KMS-11 (cell line): ENCODE results near the gene NR2E1.

Experiments used
- H2AFZ ChIP-seq: fragments of 200-600 bp; sonication (generic); 2 replicates; pipeline ENCODE4 v1.6.1; 2016; ENCODE audit warnings: antibody characterized with exemption, mixed run types, low read depth
- H3K27ac ChIP-seq: fragments of 200-600 bp; sonication (generic); 2 replicates; pipeline ENCODE4 v1.6.1; 2016; ENCODE audit warnings: mild to moderate bottlenecking, mixed run types
- H3K27me3 ChIP-seq: fragments of 200-600 bp; sonication (generic); 2 replicates; pipeline ENCODE4 v1.6.1; 2017; ENCODE audit warnings: mild to moderate bottlenecking, low read depth, mixed run types, moderate library complexity; ENCODE audit not compliant: insufficient read depth
- H3K36me3 ChIP-seq: fragments of 200-600 bp; sonication (generic); 2 replicates; pipeline ENCODE4 v1.6.1; 2017; ENCODE audit warnings: mild to moderate bottlenecking, mixed run types; ENCODE audit not compliant: insufficient read depth
- H3K4me1 ChIP-seq: fragments of 200-600 bp; sonication (generic); 2 replicates; pipeline ENCODE4 v1.6.1; 2016; ENCODE audit warnings: mild to moderate bottlenecking, low read depth, mixed run types; ENCODE audit not compliant: poor library complexity, severe bottlenecking
- H3K4me2 ChIP-seq: fragments of 200-600 bp; sonication (generic); 2 replicates; pipeline ENCODE4 v1.7.0; 2016; ENCODE audit warnings: mild to moderate bottlenecking, mixed run types
- H3K4me3 ChIP-seq: fragments of 200-600 bp; sonication (generic); IDR thresholded peaks from 2 replicates; pipeline ENCODE4 v1.6.1; 2017; ENCODE audit warnings: low read depth, low read length, mixed read lengths; ENCODE audit not compliant: insufficient read depth
- H3K79me2 ChIP-seq: fragments of 200-600 bp; sonication (generic); 2 replicates; pipeline ENCODE4 v1.6.1; 2016; ENCODE audit warnings: low read depth, mixed run types; ENCODE audit not compliant: insufficient read depth
- H3K9ac ChIP-seq: fragments of 200-600 bp; sonication (generic); 2 replicates; pipeline ENCODE4 v1.6.1; 2016; ENCODE audit warnings: mild to moderate bottlenecking, mixed run types
- H4K20me1 ChIP-seq: fragments of 200-600 bp; sonication (generic); 2 replicates; pipeline ENCODE4 v1.6.1; 2016; ENCODE audit warnings: mild to moderate bottlenecking, mixed run types; ENCODE audit not compliant: insufficient read depth
- TF ChIP-seq, protein P1 (sequence below): fragments of 200-600 bp; sonication (generic); conservative IDR thresholded peaks from 2 replicates; pipeline ENCODE4 v1.6.1; 2017; ENCODE audit warnings: low read depth, mild to moderate bottlenecking, antibody characterized with exemption, low read length, moderate library complexity, mixed read lengths

The NR2E1 gene

DNA sequence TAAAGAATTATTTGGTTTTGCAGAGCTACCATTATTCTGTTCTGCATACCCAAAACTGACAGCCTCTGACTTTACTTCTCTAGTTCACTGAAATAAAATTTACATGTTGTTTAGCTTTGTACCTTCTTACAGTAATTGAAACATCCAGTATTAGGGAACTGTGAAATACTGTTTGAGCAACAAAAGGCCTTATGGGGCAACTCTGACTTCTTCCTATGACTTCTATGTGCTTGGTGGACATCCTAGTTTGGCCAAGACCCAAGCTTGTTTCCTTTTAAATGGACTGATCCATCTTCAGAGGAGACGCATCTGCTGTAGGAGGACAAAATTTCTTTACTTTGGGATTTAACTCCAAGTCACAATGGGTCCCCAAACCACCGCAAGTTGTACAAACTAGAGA, 44.7 kb downstream of the NR2E1 start:
- TF ChIP-seq, protein P1, sequence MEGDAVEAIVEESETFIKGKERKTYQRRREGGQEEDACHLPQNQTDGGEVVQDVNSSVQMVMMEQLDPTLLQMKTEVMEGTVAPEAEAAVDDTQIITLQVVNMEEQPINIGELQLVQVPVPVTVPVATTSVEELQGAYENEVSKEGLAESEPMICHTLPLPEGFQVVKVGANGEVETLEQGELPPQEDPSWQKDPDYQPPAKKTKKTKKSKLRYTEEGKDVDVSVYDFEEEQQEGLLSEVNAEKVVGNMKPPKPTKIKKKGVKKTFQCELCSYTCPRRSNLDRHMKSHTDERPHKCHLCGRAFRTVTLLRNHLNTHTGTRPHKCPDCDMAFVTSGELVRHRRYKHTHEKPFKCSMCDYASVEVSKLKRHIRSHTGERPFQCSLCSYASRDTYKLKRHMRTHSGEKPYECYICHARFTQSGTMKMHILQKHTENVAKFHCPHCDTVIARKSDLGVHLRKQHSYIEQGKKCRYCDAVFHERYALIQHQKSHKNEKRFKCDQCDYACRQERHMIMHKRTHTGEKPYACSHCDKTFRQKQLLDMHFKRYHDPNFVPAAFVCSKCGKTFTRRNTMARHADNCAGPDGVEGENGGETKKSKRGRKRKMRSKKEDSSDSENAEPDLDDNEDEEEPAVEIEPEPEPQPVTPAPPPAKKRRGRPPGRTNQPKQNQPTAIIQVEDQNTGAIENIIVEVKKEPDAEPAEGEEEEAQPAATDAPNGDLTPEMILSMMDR: no peak
- no peak overlapping the region for H3K4me3 ChIP-seq
- no peak overlapping the region for H3K4me2 ChIP-seq
- no peak overlapping the region for H3K9ac ChIP-seq
- H3K27me3 ChIP-seq: no peaks in the 10 kb centered on the region
- H3K36me3 ChIP-seq: no peaks in the 10 kb centered on the region
- H2AFZ ChIP-seq: no peak overlapping the region
- no peaks in the 10 kb centered on the region for H3K4me1 ChIP-seq
- H4K20me1 ChIP-seq: no peaks in the 10 kb centered on the region
- no peaks in the 10 kb centered on the region for H3K79me2 ChIP-seq
- H3K27ac ChIP-seq: no peak overlapping the region

DNA sequence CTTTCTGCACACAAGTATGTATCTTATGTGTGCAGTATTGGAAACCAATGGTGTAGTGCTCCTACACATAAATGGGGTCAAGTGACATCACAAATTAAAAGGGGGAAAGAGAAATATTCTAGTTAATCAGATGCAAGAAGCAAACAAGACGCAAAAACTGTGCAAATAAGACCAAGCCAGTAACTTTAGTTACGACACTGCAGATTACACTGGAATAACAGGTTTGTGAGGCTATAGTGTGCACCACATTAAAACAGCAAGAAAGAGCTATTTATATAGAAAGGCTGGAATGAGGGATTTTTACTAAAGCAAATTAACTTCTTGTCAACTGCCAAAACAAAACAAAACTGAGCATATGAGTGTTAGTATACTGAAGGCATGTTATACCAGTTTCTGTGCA, 45.8 kb downstream of the NR2E1 start:
- H2AFZ ChIP-seq: no peak overlapping the region
- no peaks in the 10 kb centered on the region for H4K20me1 ChIP-seq
- no peaks in the 10 kb centered on the region for H3K79me2 ChIP-seq
- H3K27ac ChIP-seq: no peak overlapping the region
- no peaks in the 10 kb centered on the region for H3K4me1 ChIP-seq
- no peaks in the 10 kb centered on the region for H3K27me3 ChIP-seq
- H3K36me3 ChIP-seq: no peaks in the 10 kb centered on the region
- H3K4me3 ChIP-seq: no peak overlapping the region
- no peak overlapping the region for H3K9ac ChIP-seq
- TF ChIP-seq, protein P1: no peak
- no peak overlapping the region for H3K4me2 ChIP-seq

DNA sequence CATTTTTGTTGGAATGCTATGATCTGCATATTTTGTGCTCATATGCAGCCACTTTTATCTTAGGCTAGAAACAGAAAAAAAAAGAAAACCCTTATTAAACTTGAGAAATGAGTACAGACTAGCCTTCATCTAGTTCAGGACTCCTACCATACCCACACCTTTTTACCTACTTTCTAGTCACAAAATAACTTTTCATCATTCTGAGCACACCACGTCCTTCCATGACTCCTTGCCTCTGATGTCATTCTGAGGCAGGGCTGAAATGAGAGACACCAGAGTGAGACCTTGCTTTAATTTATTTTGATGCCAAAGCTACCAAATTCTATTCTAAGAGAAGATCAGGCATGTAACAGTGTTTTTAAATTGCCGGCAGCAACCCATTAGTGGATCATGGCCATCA, 56.2 kb downstream of the NR2E1 start:
- Histone ChIP-seq H3K79me2 (no peaks in the 10 kb centered on the region), H3K27ac (no peak overlapping the region), H3K4me1 (no peaks in the 10 kb centered on the region), H3K36me3 (no peaks in the 10 kb centered on the region), H2AFZ (no peak overlapping the region), H3K4me2 (no peak overlapping the region), H3K9ac (no peak overlapping the region), H3K4me3 (no peak overlapping the region), H3K27me3 (no peaks in the 10 kb centered on the region), H4K20me1 (no peaks in the 10 kb centered on the region)
- TF ChIP-seq, protein P1: no peak

DNA sequence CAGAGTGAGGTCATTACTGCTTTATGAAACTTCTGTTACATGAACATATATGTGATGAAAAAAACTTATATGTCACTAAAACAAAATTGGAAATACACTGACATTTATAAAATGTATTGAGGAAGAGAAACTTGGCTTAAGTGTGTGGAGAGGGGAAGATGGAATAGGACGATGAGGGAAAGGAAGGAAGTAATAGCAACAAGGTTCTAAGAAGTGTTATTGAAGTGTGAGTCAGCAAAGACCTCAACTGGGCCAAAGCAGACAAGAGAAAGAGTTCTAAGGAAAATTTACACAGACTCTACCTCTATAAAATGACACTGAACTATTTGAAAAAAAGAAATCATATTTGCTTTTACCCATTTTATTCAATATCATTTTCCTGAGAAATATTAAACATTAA, 56.7 kb downstream of the NR2E1 start:
- Histone ChIP-seq H3K4me3 (no peak overlapping the region), H3K9ac (no peak overlapping the region), H4K20me1 (no peaks in the 10 kb centered on the region), H3K4me1 (no peaks in the 10 kb centered on the region), H2AFZ (no peak overlapping the region), H3K36me3 (no peaks in the 10 kb centered on the region), H3K27me3 (no peaks in the 10 kb centered on the region), H3K79me2 (no peaks in the 10 kb centered on the region), H3K27ac (no peak overlapping the region), H3K4me2 (no peak overlapping the region)
- TF ChIP-seq, protein P1: no peak

DNA sequence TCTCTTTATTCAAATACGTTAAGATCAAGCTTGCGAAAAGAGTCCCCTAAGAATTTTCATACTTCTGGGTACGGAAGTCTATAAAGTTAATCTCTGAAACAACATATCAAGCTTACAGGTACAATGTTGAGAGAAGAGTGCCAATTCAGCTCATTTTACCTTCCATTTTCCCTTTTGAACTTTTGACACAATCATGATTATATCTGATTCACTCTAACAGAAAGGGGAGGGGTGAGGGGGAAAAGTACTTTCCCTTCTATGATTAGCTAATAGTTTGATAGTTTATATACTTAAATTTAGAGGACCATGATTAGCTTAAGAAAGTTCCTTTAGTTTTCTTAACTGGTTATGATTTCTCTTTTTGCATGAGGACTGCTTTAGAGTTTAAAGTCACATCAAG, 61.5 kb downstream of the NR2E1 start:
- Histone ChIP-seq H3K9ac (no peak overlapping the region), H3K36me3 (no peaks in the 10 kb centered on the region), H4K20me1 (no peaks in the 10 kb centered on the region), H3K4me2 (no peak overlapping the region), H2AFZ (no peak overlapping the region), H3K4me1 (no peaks in the 10 kb centered on the region), H3K27me3 (no peaks in the 10 kb centered on the region), H3K27ac (no peak overlapping the region), H3K4me3 (no peak overlapping the region), H3K79me2 (no peaks in the 10 kb centered on the region)
- TF ChIP-seq, protein P1: no peak
